Hematopoietic multipotent progenitor cell (in vitro differentiated cells): ENCODE measurements around the gene CEP78. TPM values are rescaled to one million over a fixed set of nuclear protein-coding genes. Genes with fewer than 3 reads are reported as not detected.
A peak's percentile ranks its signal among the peaks of the same experiment; 100 is the strongest.

Experiments
- DNase-seq, 3 donors: peaks; one replicate each; pipeline ENCODE4 v3.0.0-alpha.2; 2011 to 2015; ENCODE audit warnings: low read depth in 2 of 3, low spot score in 2 of 3
- total RNA-seq: library from RNA; depleted of rRNA; stranded (reverse); fragments of >200 nt; gene quantifications from one replicate; pipeline ENCODE4 v1.2.3, GENCODE V29; 2012

Gene CEP78
- total RNA-seq, 1 donor, result 8.6 TPM

GRCh38 chr9:78234810-78235209, 1.1 kb upstream of the CEP78 start:
- no peak for DNase-seq

- peak in 1 of 3 donors; percentile 3 for DNase-seq
Observed at GRCh38 chr9:78235256-78235761, 566 bp upstream of the CEP78 start.

GRCh38 chr9:78236551-78236910, 656 bp downstream of the CEP78 start:
- no peak for DNase-seq

- DNase-seq, result no peak
Observed at GRCh38 chr9:78238046-78239038, 2.5 kb downstream of the CEP78 start.

- no peak for DNase-seq
Observed at GRCh38 chr9:78239506-78239905, 3.6 kb downstream of the CEP78 start.

- no peak for DNase-seq
Observed at GRCh38 chr9:78242041-78242440, 6.2 kb downstream of the CEP78 start.

- no peak for DNase-seq
Observed at GRCh38 chr9:78243130-78243529, 7.3 kb downstream of the CEP78 start.

- DNase-seq, result no peak
Observed at GRCh38 chr9:78245401-78245800, 9.5 kb downstream of the CEP78 start.

- DNase-seq, result peak in 1 of 3 donors; percentile 24
Observed at GRCh38 chr9:78248635-78249034, 12.8 kb downstream of the CEP78 start.

- no peak for DNase-seq
Observed at GRCh38 chr9:78249542-78249941, 13.7 kb downstream of the CEP78 start.

GRCh38 chr9:78252616-78253015, 16.7 kb downstream of the CEP78 start:
- no peak for DNase-seq

- no peak for DNase-seq
Observed at GRCh38 chr9:78253285-78253684, 17.4 kb downstream of the CEP78 start.

- DNase-seq, result peak in 2 of 3 donors; percentile 4 to 55
Observed at GRCh38 chr9:78261403-78262001, 25.6 kb downstream of the CEP78 start.

GRCh38 chr9:78262655-78263054, 26.8 kb downstream of the CEP78 start:
- no peak for DNase-seq

GRCh38 chr9:78267889-78268288, 32.0 kb downstream of the CEP78 start:
- no peak for DNase-seq

GRCh38 chr9:78269784-78270183, 33.9 kb downstream of the CEP78 start:
- no peak for DNase-seq

GRCh38 chr9:78272307-78272706, 36.4 kb downstream of the CEP78 start:
- DNase-seq, result no peak

- DNase-seq, result no peak
Observed at GRCh38 chr9:78273761-78274160, 37.9 kb downstream of the CEP78 start.

- DNase-seq, result no peak
Observed at GRCh38 chr9:78278177-78278777, 42.4 kb downstream of the CEP78 start.

GRCh38 chr9:78278801-78279200, 42.9 kb downstream of the CEP78 start:
- no peak for DNase-seq

- no peak for DNase-seq
Observed at GRCh38 chr9:78280982-78281668, 45.2 kb downstream of the CEP78 start.
